GM19023 (cell line): ENCODE data around the gene EHBP1L1.
A peak's percentile ranks its signal among the peaks of the same experiment; 100 is the strongest.
"Not testable (repeated sequence)": the region's sequence is repeated elsewhere in the genome, so short reads cannot be mapped to it uniquely, and the experiment has no call there.

ENCODE experiments used
- ATAC-seq: cut with Tn5 transposase; IDR thresholded peaks from one replicate; pipeline ENCODE4 v1.9.1; 2021; ENCODE audit warnings: mild to moderate bottlenecking, moderate library complexity; ENCODE audit not compliant: unreplicated experiment

The EHBP1L1 gene

GRCh38 chr11:65560555-65561418, 15.1 kb upstream of the EHBP1L1 start:
- ATAC-seq = no peak

DNA sequence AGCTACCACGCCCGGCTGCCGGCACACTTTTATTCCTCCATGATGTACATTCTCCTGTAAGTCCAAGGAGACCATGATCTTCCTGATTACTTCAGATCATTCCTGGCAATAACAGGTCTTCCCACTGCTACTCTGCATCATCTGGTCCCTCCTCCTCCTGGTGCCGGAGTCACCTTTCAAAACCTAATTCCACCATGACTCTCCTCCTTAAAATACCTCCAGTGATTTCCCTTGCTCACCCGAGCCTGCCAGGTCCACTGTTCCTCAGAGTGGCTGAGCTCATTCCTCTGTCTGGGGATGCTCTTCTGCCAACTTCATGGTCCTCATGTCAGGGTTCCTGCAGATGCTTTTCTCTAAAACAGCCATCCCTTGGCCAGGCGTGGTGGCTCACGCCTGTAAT, 13.8 kb upstream of the EHBP1L1 start:
- no peak for ATAC-seq

GRCh38 chr11:65562788-65563187, 13.1 kb upstream of the EHBP1L1 start:
- no peak for ATAC-seq

- ATAC-seq = no peak
Measured at GRCh38 chr11:65563601-65564000, 12.3 kb upstream of the EHBP1L1 start.

DNA sequence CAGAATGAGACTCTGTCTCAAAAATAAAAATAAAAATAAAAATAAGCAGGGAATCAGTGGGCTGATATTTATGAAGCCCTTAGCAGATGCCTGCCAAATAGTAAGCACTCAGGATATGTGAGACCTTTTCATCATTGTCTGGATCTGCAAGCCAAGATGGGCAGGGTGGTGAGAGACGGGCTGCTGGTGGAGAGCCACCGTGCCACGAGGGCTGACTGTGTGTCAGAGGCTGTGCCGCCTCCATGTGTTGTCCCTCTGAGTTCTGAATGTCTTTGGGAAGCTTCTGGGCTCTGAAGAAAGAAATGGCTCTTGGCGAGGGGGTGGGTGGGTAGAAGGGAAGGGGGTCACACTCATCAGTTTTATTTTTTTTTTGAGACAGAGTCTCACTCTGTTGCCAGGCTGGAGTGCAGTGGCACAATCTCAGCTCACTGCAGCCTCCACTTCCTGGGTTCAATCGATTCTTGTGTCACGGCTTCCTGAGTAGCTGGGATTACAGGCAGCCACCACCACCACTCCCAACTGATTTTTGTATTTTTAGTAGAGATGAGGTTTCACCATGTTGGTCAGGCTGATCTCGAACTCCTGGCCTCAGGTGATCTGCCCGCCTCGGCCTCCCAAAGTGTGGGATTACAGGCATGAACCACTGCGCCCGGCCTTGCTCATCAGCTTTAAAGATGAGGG, 10.8 kb upstream of the EHBP1L1 start:
- not testable (repeated sequence) for ATAC-seq

GRCh38 chr11:65565624-65566453, 10.0 kb upstream of the EHBP1L1 start:
- no peak for ATAC-seq

DNA sequence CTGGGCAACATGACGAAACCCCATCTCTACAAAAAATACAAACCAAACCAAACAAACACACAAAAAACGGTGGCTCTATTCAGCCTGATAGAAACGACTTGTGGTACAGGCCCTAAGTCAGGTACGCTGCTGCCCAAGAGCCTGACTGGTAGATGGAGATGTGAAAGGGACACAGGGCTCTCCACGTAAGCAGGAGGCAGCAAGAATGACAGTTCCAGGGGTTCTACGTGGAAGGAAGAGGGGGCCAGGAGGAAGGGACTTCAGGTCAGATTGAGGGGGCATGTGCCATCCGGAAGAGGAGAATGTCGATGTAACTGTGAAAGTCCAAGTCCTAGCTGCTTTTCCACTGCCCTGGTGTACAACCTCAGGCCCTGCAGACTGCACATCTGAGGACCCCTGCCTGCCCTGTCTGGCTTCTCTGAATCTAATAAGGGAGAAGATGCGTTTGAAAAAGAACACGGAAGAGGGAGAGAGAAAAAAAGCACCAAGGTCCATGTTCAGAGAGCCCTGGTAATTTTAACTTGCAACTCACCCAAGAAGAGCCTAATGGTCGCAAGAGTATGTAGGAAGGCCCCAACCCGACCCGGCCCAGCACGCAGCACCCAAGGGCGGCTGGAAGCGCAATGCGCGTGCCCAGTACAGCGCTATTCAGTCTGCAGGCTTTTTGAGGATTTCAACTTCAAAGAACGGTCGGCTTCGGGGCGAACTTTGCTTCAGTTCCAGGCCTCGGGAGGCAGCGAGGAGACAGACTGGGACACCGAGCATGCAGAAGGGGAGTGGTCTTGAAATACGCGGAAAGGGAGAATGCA, 6.5 kb upstream of the EHBP1L1 start:
- no peak for ATAC-seq

DNA sequence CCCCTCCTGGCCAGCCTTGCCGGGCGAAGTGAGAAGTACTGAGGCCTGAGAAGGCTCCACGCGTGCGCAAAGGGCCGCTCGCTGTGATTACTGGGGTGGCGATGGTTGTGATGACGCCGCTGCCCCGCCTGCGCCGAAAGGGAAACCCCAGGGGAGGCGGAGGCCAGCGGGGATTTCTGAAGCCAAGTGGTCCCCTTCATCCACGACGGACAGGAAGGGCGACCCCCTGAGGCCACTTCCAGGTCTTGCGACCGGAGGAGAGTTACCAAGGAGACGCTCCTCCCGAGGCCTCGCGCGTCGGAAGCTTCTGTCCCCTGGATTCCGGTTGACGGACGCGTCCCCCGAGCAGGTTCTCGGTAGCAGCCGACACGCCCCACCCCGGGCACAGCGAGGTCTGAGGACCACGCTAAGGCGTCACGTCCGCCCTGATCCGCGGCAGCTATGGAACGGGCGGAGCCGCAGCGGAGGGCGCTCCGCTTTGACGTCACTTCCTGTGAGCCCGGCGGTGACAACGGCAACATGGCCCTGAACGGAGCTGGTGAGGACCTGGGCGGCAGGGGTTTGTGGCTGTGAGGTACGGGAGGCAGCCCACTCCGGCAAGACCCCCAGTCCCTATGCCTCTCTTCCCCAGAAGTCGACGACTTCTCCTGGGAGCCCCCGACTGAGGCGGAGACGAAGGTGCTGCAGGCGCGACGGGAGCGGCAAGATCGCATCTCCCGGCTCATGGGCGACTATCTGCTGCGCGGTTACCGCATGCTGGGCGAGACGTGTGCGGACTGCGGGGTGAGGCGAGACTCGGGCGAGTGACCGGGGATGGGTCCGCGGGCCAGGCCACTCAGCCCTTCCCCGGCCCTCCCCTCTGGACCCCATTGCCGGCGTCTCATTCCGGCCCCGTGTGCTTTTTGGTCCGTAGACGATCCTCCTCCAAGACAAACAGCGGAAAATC, 5.6 kb upstream of the EHBP1L1 start, which contains the start of gene ZNRD2:
Gene ZNRD2 (plus strand): TSS at position 505 of the 946 bp plus-strand sequence. CDS start 15 bp downstream, at position 520.
- ATAC-seq = peak; percentile 59

GRCh38 chr11:65571420-65571819, 4.4 kb upstream of the EHBP1L1 start:
- ATAC-seq = no peak

- no peak for ATAC-seq
Measured at GRCh38 chr11:65571940-65572339, 3.9 kb upstream of the EHBP1L1 start.

- ATAC-seq = no peak
Measured at GRCh38 chr11:65572356-65573051, 3.3 kb upstream of the EHBP1L1 start, which contains the start of gene FAM89B. Gene FAM89B, plus strand, starts transcription at chr11:65572538. Its CDS starts 132 bp downstream, at chr11:65572670.

- no peak for ATAC-seq
Measured at GRCh38 chr11:65573391-65574079, 2.3 kb upstream of the EHBP1L1 start.

- ATAC-seq = peak; percentile 35
Measured at GRCh38 chr11:65574109-65574810, 1.6 kb upstream of the EHBP1L1 start.

- no peak for ATAC-seq
Measured at GRCh38 chr11:65574811-65575567, 864 bp upstream of the EHBP1L1 start.

- no peak for ATAC-seq
Measured at GRCh38 chr11:65576232-65576866, 496 bp downstream of the EHBP1L1 start.
